Measurements from ENCODE around the gene VAT1L. TPM values are rescaled to one million over a fixed set of nuclear protein-coding genes. Genes with fewer than 3 reads are reported as not detected.

VAT1L gene
- total and polyA plus RNA-seq, 2 donors (not counting 1 experiment from before 2014, with no cell fraction given) = not detected

- CTCF ChIA-PET = interaction anchor here (1.6 kb wide), 1 partner anchor 16 kb away, joined by 3 read pairs; no protein-coding TSS in a partner anchor
- DNase-seq (no peak), ATAC-seq (ENCODE audit: low read depth) (no peak)
- H2AFZ ChIP-seq (ENCODE audit: insufficient read depth, low read depth, low read length, poor library complexity, severe bottlenecking) = no peak overlapping the region
- no peak overlapping the region for H3K4me3 ChIP-seq (ENCODE audit: control extremely low read depth in 1 of 5, extremely low read depth in 1 of 5, insufficient read depth in 1 of 5, low read depth in 2 of 5, low read length in 4 of 5)
- no peaks in the 10 kb centered on the region for H3K4me1 ChIP-seq (ENCODE audit: control insufficient read depth in 2 of 2, insufficient read depth in 2 of 2, low read length in 2 of 2)
- peaks cover 18% of the 10 kb centered on the region for H3K27me3 Mint-ChIP-seq
- H3K79me2 ChIP-seq (ENCODE audit: control insufficient read depth, insufficient read depth, low read length) = no peaks in the 10 kb centered on the region
- no peaks in the 10 kb centered on the region for H3K4me1 Mint-ChIP-seq
- no peak for TF ChIP-seq EZH2 (IDR thresholded peaks at IDR 0.05; ENCODE audit: borderline replicate concordance, insufficient read depth, low read depth, low read length, poor library complexity, severe bottlenecking)
- no peak for TF ChIP-seq CTCF (IDR thresholded peaks at IDR 0.05)
- H3K9me3 Mint-ChIP-seq (ENCODE audit: insufficient read depth) = no peaks in the 10 kb centered on the region
- WGBS (ENCODE audit: insufficient coverage) = 82% methylated on average over 4 of the region's 5 CpGs
- H3K27ac Mint-ChIP-seq = no peak overlapping the region
- no peak overlapping the region for H3K9ac ChIP-seq (ENCODE audit: low read length)
- POLR2A ChIA-PET = no interaction called here
- no peaks in the 10 kb centered on the region for H3K9me3 ChIP-seq (ENCODE audit: control extremely low read depth in 1 of 3, control insufficient read depth in 2 of 3, insufficient read depth in 1 of 3, low read length in 2 of 3)
- no peak overlapping the region for H3K4me2 ChIP-seq (replicated peaks; ENCODE audit: low read depth, low read length, poor library complexity, severe bottlenecking)
- no peak overlapping the region for H3K4me3 Mint-ChIP-seq
- no peaks in the 10 kb centered on the region for H4K20me1 ChIP-seq (ENCODE audit: control insufficient read depth, insufficient read depth, low read length, poor library complexity, severe bottlenecking)
- H3K27me3 ChIP-seq (replicated peaks in 1 of 4; ENCODE audit: control extremely low read depth in 1 of 4, control insufficient read depth in 3 of 4, insufficient read depth in 4 of 4, low read length in 3 of 4) = peaks cover 0 to 4% (median 0%) of the 10 kb centered on the region in 4 experiments
- H3K36me3 ChIP-seq (replicated peaks in 1 of 2; ENCODE audit: control extremely low read depth in 1 of 2, control insufficient read depth in 1 of 2, extremely low read depth in 1 of 2, insufficient read depth in 2 of 2, low read length in 1 of 2) = no peaks in the 10 kb centered on the region
- intact Hi-C loops (cut with micrococcal nuclease) = no loop called here
- H3K27ac ChIP-seq (ENCODE audit: low read length in 2 of 2) = no peak overlapping the region
Measured at GRCh38 chr16:77948835-77949234, 160.5 kb downstream of the VAT1L start.

GRCh38 chr16:77949445-77949844 is 161.1 kb downstream of the VAT1L start:
- peaks cover 0 to 4% (median 0%) of the 10 kb centered on the region in 4 experiments for H3K27me3 ChIP-seq (replicated peaks in 1 of 4; ENCODE audit: control extremely low read depth in 1 of 4, control insufficient read depth in 3 of 4, insufficient read depth in 4 of 4, low read length in 3 of 4)
- WGBS (ENCODE audit: insufficient coverage) = 60% methylated on average over 2 of the region's 2 CpGs
- no peaks in the 10 kb centered on the region for H3K36me3 ChIP-seq (replicated peaks in 1 of 2; ENCODE audit: control extremely low read depth in 1 of 2, control insufficient read depth in 1 of 2, extremely low read depth in 1 of 2, insufficient read depth in 2 of 2, low read length in 1 of 2)
- no peak overlapping the region for H3K9ac ChIP-seq (ENCODE audit: low read length)
- no peaks in the 10 kb centered on the region for H4K20me1 ChIP-seq (ENCODE audit: control insufficient read depth, insufficient read depth, low read length, poor library complexity, severe bottlenecking)
- no peaks in the 10 kb centered on the region for H3K4me1 ChIP-seq (ENCODE audit: control insufficient read depth in 2 of 2, insufficient read depth in 2 of 2, low read length in 2 of 2)
- TF ChIP-seq EZH2 (IDR thresholded peaks at IDR 0.05; ENCODE audit: borderline replicate concordance, insufficient read depth, low read depth, low read length, poor library complexity, severe bottlenecking) = no peak
- no peak for TF ChIP-seq CTCF (IDR thresholded peaks at IDR 0.05)
- Mint-ChIP-seq H3K4me3 (no peak overlapping the region), H3K4me1 (no peaks in the 10 kb centered on the region), H3K27me3 (peaks cover 18% of the 10 kb centered on the region), H3K27ac (no peak overlapping the region), H3K9me3 (ENCODE audit: insufficient read depth) (no peaks in the 10 kb centered on the region)
- ChIA-PET CTCF (no interaction called here), POLR2A (no interaction called here)
- H3K4me2 ChIP-seq (replicated peaks; ENCODE audit: low read depth, low read length, poor library complexity, severe bottlenecking) = no peak overlapping the region
- H3K27ac ChIP-seq (ENCODE audit: low read length in 2 of 2) = no peak overlapping the region
- no peaks in the 10 kb centered on the region for H3K79me2 ChIP-seq (ENCODE audit: control insufficient read depth, insufficient read depth, low read length)
- intact Hi-C loops (cut with micrococcal nuclease) = no loop called here
- no peak for DNase-seq
- no peak overlapping the region for H2AFZ ChIP-seq (ENCODE audit: insufficient read depth, low read depth, low read length, poor library complexity, severe bottlenecking)
- no peak overlapping the region for H3K4me3 ChIP-seq (ENCODE audit: control extremely low read depth in 1 of 5, extremely low read depth in 1 of 5, insufficient read depth in 1 of 5, low read depth in 2 of 5, low read length in 4 of 5)
- H3K9me3 ChIP-seq (ENCODE audit: control extremely low read depth in 1 of 3, control insufficient read depth in 2 of 3, insufficient read depth in 1 of 3, low read length in 2 of 3) = no peaks in the 10 kb centered on the region
- ATAC-seq (ENCODE audit: low read depth) = no peak

Data from B cell (primary cell).